Peyer's patch (tissue), 4 donors: ENCODE results near the gene MYT1.

Experiments used
- POLR2A ChIP-seq, 2 donors: fragments of 450-650 bp; IDR thresholded peaks; one replicate each; pipeline ENCODE4 v1.5.1; 2017; ENCODE audit warnings: antibody characterized with exemption in 2 of 2, mild to moderate bottlenecking in 2 of 2, moderate library complexity in 2 of 2
- TF ChIP-seq, protein P1 (sequence below), 6 experiments: fragments of 450-650 bp in 4 of 6; fragments of 200-600 bp in 2 of 6; sonication (generic) in 1 of 6; IDR thresholded peaks; one replicate each; pipeline ENCODE4 v1.5.1; 2017 to 2019; ENCODE audit warnings: antibody characterized with exemption in 6 of 6, mild to moderate bottlenecking in 3 of 6, moderate library complexity in 1 of 6

DNA sequence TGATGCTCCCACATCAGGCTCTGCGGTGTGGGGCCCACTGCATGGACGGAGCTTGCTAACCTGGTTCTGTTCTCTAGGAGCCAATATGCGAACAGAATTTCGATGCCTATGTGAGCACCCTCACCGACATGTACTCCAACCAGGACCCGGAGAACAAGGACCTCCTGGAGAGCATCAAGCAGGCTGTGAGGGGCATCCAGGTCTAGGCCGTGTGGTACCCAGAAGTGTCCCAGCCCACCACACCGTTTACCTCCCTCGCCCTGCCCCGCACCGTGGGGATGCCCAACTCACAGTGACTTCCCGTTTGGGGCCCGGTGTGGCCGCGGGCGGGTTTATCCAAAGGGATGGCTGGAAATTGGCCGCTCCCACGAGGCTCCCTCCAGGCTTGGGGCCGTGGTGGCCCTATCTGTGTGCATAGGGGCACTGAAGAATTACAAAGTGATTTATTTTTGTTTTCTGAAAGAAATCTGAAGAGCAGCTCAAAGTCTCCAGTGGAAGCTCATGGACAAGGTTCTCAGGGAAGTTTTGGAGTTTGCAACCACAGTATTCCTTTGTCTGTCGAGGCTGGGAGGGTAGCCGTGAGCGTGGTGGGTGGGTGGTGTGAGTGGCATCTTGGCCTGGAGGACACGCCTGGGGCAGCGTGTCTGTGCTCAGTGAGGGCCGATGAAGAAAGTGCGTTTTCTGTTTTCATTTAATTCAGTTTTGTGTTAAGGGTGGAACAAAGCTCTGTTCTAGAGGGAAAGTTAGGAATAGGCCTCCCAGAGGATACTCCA lies 76.2 kb downstream of the MYT1 start:
- TF ChIP-seq, protein P1, sequence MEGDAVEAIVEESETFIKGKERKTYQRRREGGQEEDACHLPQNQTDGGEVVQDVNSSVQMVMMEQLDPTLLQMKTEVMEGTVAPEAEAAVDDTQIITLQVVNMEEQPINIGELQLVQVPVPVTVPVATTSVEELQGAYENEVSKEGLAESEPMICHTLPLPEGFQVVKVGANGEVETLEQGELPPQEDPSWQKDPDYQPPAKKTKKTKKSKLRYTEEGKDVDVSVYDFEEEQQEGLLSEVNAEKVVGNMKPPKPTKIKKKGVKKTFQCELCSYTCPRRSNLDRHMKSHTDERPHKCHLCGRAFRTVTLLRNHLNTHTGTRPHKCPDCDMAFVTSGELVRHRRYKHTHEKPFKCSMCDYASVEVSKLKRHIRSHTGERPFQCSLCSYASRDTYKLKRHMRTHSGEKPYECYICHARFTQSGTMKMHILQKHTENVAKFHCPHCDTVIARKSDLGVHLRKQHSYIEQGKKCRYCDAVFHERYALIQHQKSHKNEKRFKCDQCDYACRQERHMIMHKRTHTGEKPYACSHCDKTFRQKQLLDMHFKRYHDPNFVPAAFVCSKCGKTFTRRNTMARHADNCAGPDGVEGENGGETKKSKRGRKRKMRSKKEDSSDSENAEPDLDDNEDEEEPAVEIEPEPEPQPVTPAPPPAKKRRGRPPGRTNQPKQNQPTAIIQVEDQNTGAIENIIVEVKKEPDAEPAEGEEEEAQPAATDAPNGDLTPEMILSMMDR (IDR thresholded peaks at IDR 0.05): no peak
- no peak for TF ChIP-seq POLR2A (IDR thresholded peaks at IDR 0.05)
